Breast epithelium (tissue), 3 donors: ENCODE measurements around the gene COX19.

Experiments used
- POLR2A ChIP-seq: fragments of 450-650 bp; IDR thresholded peaks from one replicate; pipeline ENCODE4 v1.6.1; 2016; ENCODE audit warnings: antibody characterized with exemption, mild to moderate bottlenecking, moderate library complexity
- POLR2AphosphoS5 ChIP-seq, 3 donors: sonication (generic); formaldehyde crosslinking; IDR thresholded peaks; one replicate each; pipeline ENCODE4 v1.6.1; 2017; ENCODE audit warnings: antibody characterized with exemption in 3 of 3
- TF ChIP-seq, protein P1 (sequence below), 3 donors: fragments of 450-650 bp; IDR thresholded peaks; one replicate each; pipeline ENCODE4 v1.5.1; 2016 to 2017; ENCODE audit warnings: antibody characterized with exemption in 3 of 3, mild to moderate bottlenecking in 3 of 3, moderate library complexity in 3 of 3

DNA sequence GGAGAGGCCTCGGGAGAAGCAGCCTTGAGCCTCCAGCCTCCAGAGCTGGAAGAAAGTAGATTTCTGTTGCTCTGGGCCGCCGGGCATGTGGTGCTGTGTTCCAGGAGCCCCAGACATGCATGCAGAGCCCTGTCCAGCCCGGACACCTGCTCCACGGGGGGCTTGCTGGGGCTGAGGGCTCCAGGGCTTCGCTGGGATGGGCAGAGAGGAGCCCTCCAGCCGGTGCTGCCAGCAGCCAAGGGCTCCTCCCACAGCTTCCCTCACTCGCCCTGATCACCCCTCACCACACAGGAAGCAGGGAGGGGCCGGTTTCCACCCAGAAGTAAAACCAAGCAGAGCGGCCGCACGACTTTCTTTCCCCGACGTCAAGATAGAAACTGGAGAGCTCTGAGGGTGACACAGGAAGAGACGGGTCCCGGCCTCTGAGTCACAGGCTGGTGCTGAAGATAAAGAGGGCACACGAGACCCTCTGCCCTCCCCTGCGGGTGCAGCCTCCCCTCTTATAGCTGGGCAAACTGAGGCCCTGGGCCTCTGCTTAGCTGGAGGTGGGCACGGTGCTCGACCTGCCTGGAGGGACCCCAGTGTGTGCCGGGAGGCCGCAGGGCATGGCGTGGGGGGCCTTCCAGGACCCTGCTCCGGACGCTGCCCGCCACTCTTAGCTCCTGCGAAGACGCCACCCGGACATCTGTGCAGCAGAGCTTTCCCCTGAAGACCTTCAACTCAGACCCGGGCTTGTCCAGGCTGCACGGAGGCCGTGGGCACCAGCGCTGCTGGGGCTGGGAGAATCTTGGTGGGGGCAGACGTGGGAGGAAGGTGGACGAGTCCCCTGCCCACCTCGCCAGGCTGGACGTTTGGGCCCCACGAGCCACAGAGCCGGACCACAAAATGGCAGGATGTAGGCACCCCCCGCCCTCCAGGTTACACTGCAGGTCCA is 52.0 kb downstream of the COX19 start:
- TF ChIP-seq POLR2A = no peak
- TF ChIP-seq, protein P1, sequence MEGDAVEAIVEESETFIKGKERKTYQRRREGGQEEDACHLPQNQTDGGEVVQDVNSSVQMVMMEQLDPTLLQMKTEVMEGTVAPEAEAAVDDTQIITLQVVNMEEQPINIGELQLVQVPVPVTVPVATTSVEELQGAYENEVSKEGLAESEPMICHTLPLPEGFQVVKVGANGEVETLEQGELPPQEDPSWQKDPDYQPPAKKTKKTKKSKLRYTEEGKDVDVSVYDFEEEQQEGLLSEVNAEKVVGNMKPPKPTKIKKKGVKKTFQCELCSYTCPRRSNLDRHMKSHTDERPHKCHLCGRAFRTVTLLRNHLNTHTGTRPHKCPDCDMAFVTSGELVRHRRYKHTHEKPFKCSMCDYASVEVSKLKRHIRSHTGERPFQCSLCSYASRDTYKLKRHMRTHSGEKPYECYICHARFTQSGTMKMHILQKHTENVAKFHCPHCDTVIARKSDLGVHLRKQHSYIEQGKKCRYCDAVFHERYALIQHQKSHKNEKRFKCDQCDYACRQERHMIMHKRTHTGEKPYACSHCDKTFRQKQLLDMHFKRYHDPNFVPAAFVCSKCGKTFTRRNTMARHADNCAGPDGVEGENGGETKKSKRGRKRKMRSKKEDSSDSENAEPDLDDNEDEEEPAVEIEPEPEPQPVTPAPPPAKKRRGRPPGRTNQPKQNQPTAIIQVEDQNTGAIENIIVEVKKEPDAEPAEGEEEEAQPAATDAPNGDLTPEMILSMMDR (IDR thresholded peaks at IDR 0.05) = no peak
- no peak for TF ChIP-seq POLR2AphosphoS5 (IDR thresholded peaks at IDR 0.05)
